ENCODE measurements around the gene CBFA2T3.

- TF ChIP-seq REST (IDR thresholded peaks at IDR 0.05; ENCODE audit: insufficient read depth in 1 of 2, low read depth in 2 of 2, low read length in 1 of 2) (no peak), POLR2AphosphoS5 (IDR thresholded peaks at IDR 0.05; ENCODE audit: low read depth, low read length) (no peak), CTCF (IDR thresholded peaks at IDR 0.05) (no peak), SIN3A (IDR thresholded peaks at IDR 0.05; ENCODE audit: borderline replicate concordance, insufficient read depth, low read depth, low read length) (no peak)
Observed at GRCh38 chr16:88855176-88855575, 121.8 kb downstream of the CBFA2T3 start.
